NCI-H1105 treated with DMSO at 0.1 percent for 48 hours (cell line): Measurements from ENCODE around the gene GPR25.

Experiments used
- DNase-seq: peaks from one replicate; lab custom pipeline; 2025; lab: John Stamatoyannopoulos, UW

GPR25 gene

GRCh38 chr1:200873116-200873670, 412 bp downstream of the GPR25 start:
- DNase-seq, result no peak

- no peak for DNase-seq
Observed at GRCh38 chr1:200873671-200874397, 1.1 kb downstream of the GPR25 start.

- no peak for DNase-seq
Observed at GRCh38 chr1:200874694-200875093, 1.9 kb downstream of the GPR25 start.

- no peak for DNase-seq
Observed at GRCh38 chr1:200875416-200875815, 2.6 kb downstream of the GPR25 start.

GRCh38 chr1:200877010-200877409, 4.2 kb downstream of the GPR25 start:
- no peak for DNase-seq

GRCh38 chr1:200877839-200878551, 5.2 kb downstream of the GPR25 start:
- no peak for DNase-seq

- no peak for DNase-seq
Observed at GRCh38 chr1:200880212-200880611, 7.4 kb downstream of the GPR25 start.

- no peak for DNase-seq
Observed at GRCh38 chr1:200883118-200883517, 10.3 kb downstream of the GPR25 start.

GRCh38 chr1:200885623-200886402, 13.0 kb downstream of the GPR25 start:
- DNase-seq, result no peak

GRCh38 chr1:200886594-200886993, 13.8 kb downstream of the GPR25 start:
- no peak for DNase-seq

- no peak for DNase-seq
Observed at GRCh38 chr1:200887036-200887435, 14.3 kb downstream of the GPR25 start.

- DNase-seq, result no peak
Observed at GRCh38 chr1:200887772-200888348, 15.1 kb downstream of the GPR25 start.

- no peak for DNase-seq
Observed at GRCh38 chr1:200888349-200888838, 15.6 kb downstream of the GPR25 start.

GRCh38 chr1:200889571-200889970, 16.8 kb downstream of the GPR25 start:
- no peak for DNase-seq

- DNase-seq, result no peak
Observed at GRCh38 chr1:200890027-200890426, 17.2 kb downstream of the GPR25 start.

- DNase-seq, result no peak
Observed at GRCh38 chr1:200890818-200891773, 18.3 kb downstream of the GPR25 start.

GRCh38 chr1:200891774-200892157, 19.0 kb downstream of the GPR25 start:
- DNase-seq, result no peak

GRCh38 chr1:200892546-200892945, 19.8 kb downstream of the GPR25 start:
- DNase-seq, result no peak

GRCh38 chr1:200892958-200893357, 20.2 kb downstream of the GPR25 start:
- DNase-seq, result no peak

- no peak for DNase-seq
Observed at GRCh38 chr1:200893411-200893901, 20.7 kb downstream of the GPR25 start.
